GM10266 (cell line): ENCODE measurements around the gene TRPM5.
A peak's percentile ranks its signal among the peaks of the same experiment; 100 is the strongest.

ENCODE experiments used
- DNase-seq: peaks from one replicate; pipeline ENCODE4 v3.0.0; 2012; ENCODE audit errors: extremely low spot score
- CTCF ChIP-seq: IDR thresholded peaks from 2 replicates; pipeline ENCODE4 v1.5.1; 2012; ENCODE audit warnings: mild to moderate bottlenecking, low read depth; ENCODE audit not compliant: control insufficient read depth, insufficient read depth; ENCODE audit errors: missing control alignments

TRPM5 gene

GRCh38 chr11:2443881-2444820, at the start of gene TRPM5:
Gene TRPM5 (minus strand): TSS chr11:2444514. CDS start chr11:2423036, 21,478 bp downstream.
- DNase-seq, result peak; percentile 67
- no peak for TF ChIP-seq CTCF

- TF ChIP-seq CTCF, result no peak
- no peak for DNase-seq
These were observed 44.8 kb upstream of the TRPM5 start for GRCh38 chr11:2489083-2489482.

GRCh38 chr11:2488004-2488403, 43.7 kb upstream of the TRPM5 start:
- TF ChIP-seq CTCF, result no peak
- no peak for DNase-seq

- no peak for DNase-seq
- TF ChIP-seq CTCF, result no peak
These were observed 40.3 kb upstream of the TRPM5 start for GRCh38 chr11:2484576-2485125.

- DNase-seq, result no peak
- no peak for TF ChIP-seq CTCF
These were observed 39.1 kb upstream of the TRPM5 start for GRCh38 chr11:2483426-2483825.

GRCh38 chr11:2482745-2483144, 38.4 kb upstream of the TRPM5 start:
- no peak for TF ChIP-seq CTCF
- no peak for DNase-seq

- no peak for TF ChIP-seq CTCF
- no peak for DNase-seq
These were observed 37.9 kb upstream of the TRPM5 start for GRCh38 chr11:2482204-2482603.
